ENCODE results near the gene ACOT2.

Gene ACOT2

GRCh38 chr14:73553845-73554244, 15.2 kb upstream of the ACOT2 start:
- TF ChIP-seq, protein P1, sequence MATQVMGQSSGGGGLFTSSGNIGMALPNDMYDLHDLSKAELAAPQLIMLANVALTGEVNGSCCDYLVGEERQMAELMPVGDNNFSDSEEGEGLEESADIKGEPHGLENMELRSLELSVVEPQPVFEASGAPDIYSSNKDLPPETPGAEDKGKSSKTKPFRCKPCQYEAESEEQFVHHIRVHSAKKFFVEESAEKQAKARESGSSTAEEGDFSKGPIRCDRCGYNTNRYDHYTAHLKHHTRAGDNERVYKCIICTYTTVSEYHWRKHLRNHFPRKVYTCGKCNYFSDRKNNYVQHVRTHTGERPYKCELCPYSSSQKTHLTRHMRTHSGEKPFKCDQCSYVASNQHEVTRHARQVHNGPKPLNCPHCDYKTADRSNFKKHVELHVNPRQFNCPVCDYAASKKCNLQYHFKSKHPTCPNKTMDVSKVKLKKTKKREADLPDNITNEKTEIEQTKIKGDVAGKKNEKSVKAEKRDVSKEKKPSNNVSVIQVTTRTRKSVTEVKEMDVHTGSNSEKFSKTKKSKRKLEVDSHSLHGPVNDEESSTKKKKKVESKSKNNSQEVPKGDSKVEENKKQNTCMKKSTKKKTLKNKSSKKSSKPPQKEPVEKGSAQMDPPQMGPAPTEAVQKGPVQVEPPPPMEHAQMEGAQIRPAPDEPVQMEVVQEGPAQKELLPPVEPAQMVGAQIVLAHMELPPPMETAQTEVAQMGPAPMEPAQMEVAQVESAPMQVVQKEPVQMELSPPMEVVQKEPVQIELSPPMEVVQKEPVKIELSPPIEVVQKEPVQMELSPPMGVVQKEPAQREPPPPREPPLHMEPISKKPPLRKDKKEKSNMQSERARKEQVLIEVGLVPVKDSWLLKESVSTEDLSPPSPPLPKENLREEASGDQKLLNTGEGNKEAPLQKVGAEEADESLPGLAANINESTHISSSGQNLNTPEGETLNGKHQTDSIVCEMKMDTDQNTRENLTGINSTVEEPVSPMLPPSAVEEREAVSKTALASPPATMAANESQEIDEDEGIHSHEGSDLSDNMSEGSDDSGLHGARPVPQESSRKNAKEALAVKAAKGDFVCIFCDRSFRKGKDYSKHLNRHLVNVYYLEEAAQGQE (IDR thresholded peaks at IDR 0.05; ENCODE audit: low read depth) = no peak
- TF ChIP-seq CREB1 (IDR thresholded peaks at IDR 0.05; ENCODE audit: low read depth) (no peak), EGR1 (IDR thresholded peaks at IDR 0.05) (no peak), ZBTB7A (IDR thresholded peaks at IDR 0.05; ENCODE audit: low read depth) (no peak), TEAD4 (IDR thresholded peaks at IDR 0.05) (no peak), YY1 (IDR thresholded peaks at IDR 0.05; ENCODE audit: low read depth) (no peak), CEBPB (IDR thresholded peaks at IDR 0.05) (no peak), EP300 (IDR thresholded peaks at IDR 0.05; ENCODE audit: borderline replicate concordance) (no peak), RAD21 (IDR thresholded peaks at IDR 0.05; ENCODE audit: low read depth) (no peak), FOXM1 (IDR thresholded peaks at IDR 0.05; ENCODE audit: borderline replicate concordance, low read depth) (no peak), TCF12 (IDR thresholded peaks at IDR 0.05; ENCODE audit: low read depth) (no peak), NFIC (IDR thresholded peaks at IDR 0.05) (no peak)
- TF ChIP-seq, protein P2, sequence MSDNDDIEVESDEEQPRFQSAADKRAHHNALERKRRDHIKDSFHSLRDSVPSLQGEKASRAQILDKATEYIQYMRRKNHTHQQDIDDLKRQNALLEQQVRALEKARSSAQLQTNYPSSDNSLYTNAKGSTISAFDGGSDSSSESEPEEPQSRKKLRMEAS (IDR thresholded peaks at IDR 0.05) = no peak
- TF ChIP-seq, protein P3, sequence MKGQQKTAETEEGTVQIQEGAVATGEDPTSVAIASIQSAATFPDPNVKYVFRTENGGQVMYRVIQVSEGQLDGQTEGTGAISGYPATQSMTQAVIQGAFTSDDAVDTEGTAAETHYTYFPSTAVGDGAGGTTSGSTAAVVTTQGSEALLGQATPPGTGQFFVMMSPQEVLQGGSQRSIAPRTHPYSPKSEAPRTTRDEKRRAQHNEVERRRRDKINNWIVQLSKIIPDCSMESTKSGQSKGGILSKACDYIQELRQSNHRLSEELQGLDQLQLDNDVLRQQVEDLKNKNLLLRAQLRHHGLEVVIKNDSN (IDR thresholded peaks at IDR 0.05) = no peak

DNA sequence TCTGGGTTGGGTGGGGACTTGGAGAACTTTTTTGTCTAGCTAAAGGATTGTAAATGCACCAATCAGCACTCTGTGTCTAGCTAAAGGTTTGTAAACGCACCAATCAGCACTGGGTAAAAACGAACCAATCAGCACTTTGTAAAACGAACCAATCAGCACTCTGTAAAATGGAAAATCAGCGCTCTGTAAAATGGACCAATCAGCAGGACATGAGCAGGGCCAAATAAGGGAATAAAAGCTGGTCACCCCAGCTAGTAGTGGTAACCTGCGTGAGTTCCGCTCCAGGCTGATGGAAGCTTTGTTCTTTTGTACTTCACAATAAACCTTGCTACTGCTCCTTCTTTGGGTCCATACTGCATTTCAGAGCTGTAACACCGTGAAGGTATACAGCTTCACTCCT, 1.7 kb upstream of the ACOT2 start:
- TF ChIP-seq EP300 (IDR thresholded peaks at IDR 0.05; ENCODE audit: borderline replicate concordance) = no peak
- TF ChIP-seq EGR1 (IDR thresholded peaks at IDR 0.05) = no peak

GRCh38 chr14:73567951-73568885, 795 bp upstream of the ACOT2 start:
- TF ChIP-seq YY1 (IDR thresholded peaks at IDR 0.05; ENCODE audit: low read depth) = no peak
- TF ChIP-seq, protein P3 (IDR thresholded peaks at IDR 0.05) = no peak
- TF ChIP-seq RAD21 (IDR thresholded peaks at IDR 0.05; ENCODE audit: low read depth) = no peak
- no peak for TF ChIP-seq CEBPB (IDR thresholded peaks at IDR 0.05)

GRCh38 chr14:73570913-73571312, 1.9 kb downstream of the ACOT2 start:
- peak; percentile 26; the same call in 1 of the 2 replicates for TF ChIP-seq RAD21 (IDR thresholded peaks at IDR 0.05; ENCODE audit: low read depth)

DNA sequence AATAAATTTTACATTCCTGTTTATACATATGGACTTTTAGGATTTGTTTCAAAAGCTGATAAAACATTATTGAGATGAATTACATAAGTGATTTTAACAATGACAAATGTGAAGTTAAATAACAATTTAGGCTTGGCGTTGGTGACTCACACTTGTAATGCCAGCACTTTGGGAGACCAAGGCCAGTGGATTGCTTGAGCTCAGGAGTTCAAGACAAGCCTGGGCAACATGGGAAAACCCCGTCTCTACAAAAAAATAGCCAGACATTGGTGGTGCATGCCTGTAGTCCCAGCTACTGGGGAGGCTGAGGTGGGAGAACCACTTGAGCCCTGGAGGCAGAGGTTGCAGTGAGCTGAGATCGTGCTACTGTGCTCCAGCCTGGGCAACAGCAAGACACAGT, 7.4 kb downstream of the ACOT2 start:
- TF ChIP-seq EGR1 (IDR thresholded peaks at IDR 0.05) = no peak
- TF ChIP-seq RAD21 (IDR thresholded peaks at IDR 0.05; ENCODE audit: low read depth) = no peak
- TF ChIP-seq NFIC (IDR thresholded peaks at IDR 0.05) = no peak
- no peak for TF ChIP-seq TEAD4 (IDR thresholded peaks at IDR 0.05)
- TF ChIP-seq FOXM1 (IDR thresholded peaks at IDR 0.05; ENCODE audit: borderline replicate concordance, low read depth) = no peak
- no peak for TF ChIP-seq EP300 (IDR thresholded peaks at IDR 0.05; ENCODE audit: borderline replicate concordance)
- no peak for TF ChIP-seq YY1 (IDR thresholded peaks at IDR 0.05; ENCODE audit: low read depth)
- TF ChIP-seq, protein P3 (IDR thresholded peaks at IDR 0.05) = no peak

- no peak for TF ChIP-seq CEBPB (IDR thresholded peaks at IDR 0.05)
- no peak for TF ChIP-seq NFIC (IDR thresholded peaks at IDR 0.05)
Observed at GRCh38 chr14:73588695-73589094, 19.7 kb downstream of the ACOT2 start.

GRCh38 chr14:73589116-73589515, 20.1 kb downstream of the ACOT2 start:
- TF ChIP-seq NFIC (IDR thresholded peaks at IDR 0.05) (no peak), EGR1 (IDR thresholded peaks at IDR 0.05) (no peak), CEBPB (IDR thresholded peaks at IDR 0.05) (no peak), TAF1 (IDR thresholded peaks at IDR 0.05; ENCODE audit: low read depth) (no peak), TCF12 (IDR thresholded peaks at IDR 0.05; ENCODE audit: low read depth) (no peak), TEAD4 (IDR thresholded peaks at IDR 0.05) (no peak), CREB1 (IDR thresholded peaks at IDR 0.05; ENCODE audit: low read depth) (no peak), YY1 (IDR thresholded peaks at IDR 0.05; ENCODE audit: low read depth) (no peak), ZBTB7A (IDR thresholded peaks at IDR 0.05; ENCODE audit: low read depth) (no peak), FOXM1 (IDR thresholded peaks at IDR 0.05; ENCODE audit: borderline replicate concordance, low read depth) (no peak)
- TF ChIP-seq, protein P3 (IDR thresholded peaks at IDR 0.05) = no peak
- TF ChIP-seq, protein P2 (IDR thresholded peaks at IDR 0.05) = no peak
- TF ChIP-seq, protein P1 (IDR thresholded peaks at IDR 0.05; ENCODE audit: low read depth) = no peak
